NCI-H2227 (cell line): ENCODE data around the gene HM13.
"Not testable (repeated sequence)": the region's sequence is repeated elsewhere in the genome, so short reads cannot be mapped to it uniquely, and the experiment has no call there.

Experiments used
- DNase-seq: peaks from one replicate; lab custom pipeline; 2025; ENCODE audit not compliant: unreplicated experiment; lab: John Stamatoyannopoulos, UW

HM13 gene

DNA sequence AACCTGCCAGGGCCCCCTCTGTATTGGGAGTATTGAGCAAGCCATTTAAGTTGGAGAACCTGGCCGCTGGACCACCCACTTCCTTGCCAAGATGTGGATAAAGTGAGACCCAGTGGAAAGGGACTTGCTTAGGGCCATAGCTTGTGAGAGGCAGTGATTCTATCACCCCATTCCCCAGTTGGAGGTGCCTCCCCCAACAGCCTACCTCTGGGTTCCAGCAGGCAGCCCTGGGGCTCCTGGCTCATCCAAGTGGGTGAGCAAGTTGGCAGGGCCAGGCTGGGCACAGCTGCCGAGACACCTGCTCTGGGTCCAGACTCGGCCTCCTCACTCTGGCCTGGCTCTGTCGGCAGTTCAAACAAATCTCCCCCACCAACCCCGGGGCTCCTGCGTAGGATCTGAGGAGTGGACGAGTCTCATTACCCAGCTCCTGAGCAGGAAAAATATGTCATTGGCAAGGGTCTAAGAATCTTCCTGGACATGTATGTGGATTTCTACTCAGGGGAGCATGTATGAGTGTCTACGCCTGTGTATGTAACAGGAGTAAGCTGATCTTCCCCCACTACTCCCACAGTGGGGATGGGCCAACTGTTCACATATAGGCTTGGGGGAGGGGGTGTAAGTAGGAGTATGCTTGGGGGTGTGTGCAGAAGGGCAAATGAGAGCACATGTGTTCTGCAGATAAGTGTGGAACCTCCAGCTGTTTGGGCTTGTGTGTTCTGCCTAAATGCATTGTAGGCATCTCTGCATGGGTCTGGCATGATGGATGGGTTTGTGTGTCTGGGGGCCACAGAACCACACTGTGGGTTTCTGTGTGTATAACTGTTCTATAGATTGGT is 92.8 kb downstream of the HM13 start:
- DNase-seq, result peak; percentile 75

DNA sequence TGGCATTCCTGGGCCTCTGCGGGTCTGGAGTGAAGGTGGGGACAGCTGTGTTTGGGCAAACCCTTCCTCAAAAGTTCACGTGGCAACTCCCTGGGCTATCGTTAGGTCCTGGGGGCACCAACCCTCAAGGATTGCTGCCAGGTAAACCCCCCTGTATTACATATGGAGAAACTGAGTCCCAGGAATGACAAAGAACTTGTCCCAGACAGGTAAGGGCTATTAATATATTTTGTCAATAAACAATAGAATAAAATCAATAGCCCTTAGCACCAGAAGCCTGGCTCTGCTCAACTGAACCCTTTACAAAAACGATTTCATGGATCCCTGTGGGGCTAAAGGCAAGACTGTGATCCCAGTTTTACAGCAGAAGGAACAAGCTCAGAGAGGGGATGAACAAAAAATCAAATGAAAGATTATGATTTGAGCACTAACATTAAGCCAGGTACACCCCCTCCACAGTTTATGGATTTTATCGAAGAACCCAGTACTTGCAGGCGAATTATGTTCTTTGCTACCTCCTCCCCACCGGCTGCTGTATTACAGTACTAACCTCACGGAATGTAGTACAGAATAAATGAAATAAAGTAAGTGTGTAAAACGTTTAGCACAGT is 93.5 kb downstream of the HM13 start:
- no peak for DNase-seq

GRCh38 chr20:31608251-31608945 is 94.2 kb downstream of the HM13 start:
- peak; percentile 88 for DNase-seq

- DNase-seq, result not testable (repeated sequence)
These were observed 98.0 kb downstream of the HM13 start for GRCh38 chr20:31612271-31612640.

GRCh38 chr20:31615416-31615815 is 101.2 kb downstream of the HM13 start:
- DNase-seq, result no peak

GRCh38 chr20:31617432-31618104 is 103.3 kb downstream of the HM13 start:
- no peak for DNase-seq
